GM21529 (cell line): ENCODE results near the gene PIK3CB.

ENCODE experiments used
- ATAC-seq: cut with Tn5 transposase; IDR thresholded peaks from one replicate; pipeline ENCODE4 v1.9.1; 2021; ENCODE audit not compliant: unreplicated experiment

PIK3CB gene

GRCh38 chr3:138834596-138835396 is at the start of gene PIK3CB:
Gene PIK3CB, minus strand, starts transcription at chr3:138834928. Its CDS starts 75,585 bp downstream, at chr3:138759343.
- peak; percentile 92 for ATAC-seq

DNA sequence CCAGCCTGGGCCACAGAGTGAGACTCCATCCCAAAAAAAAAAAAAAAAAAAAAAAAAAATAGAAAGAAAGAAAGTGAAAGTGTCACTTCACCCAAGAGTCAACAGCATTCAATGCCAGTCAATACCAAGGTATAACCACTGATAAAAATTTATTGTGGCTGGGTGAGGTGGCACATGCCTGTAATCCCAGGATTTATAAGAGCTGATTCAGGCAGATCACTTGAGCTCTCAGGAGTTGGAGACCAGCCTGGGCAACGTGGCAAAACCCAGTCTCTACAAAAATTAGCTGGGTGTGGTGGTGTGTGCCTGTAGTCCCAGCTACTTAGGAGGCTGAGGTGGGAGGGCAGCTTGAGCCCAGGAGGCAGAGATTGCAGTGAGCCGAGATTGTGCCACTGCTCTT is 46.5 kb upstream of the PIK3CB start:
- ATAC-seq = no peak

- no peak for ATAC-seq
Observed at GRCh38 chr3:138879541-138880380, 45.0 kb upstream of the PIK3CB start.

- no peak for ATAC-seq
Observed at GRCh38 chr3:138877226-138877625, 42.5 kb upstream of the PIK3CB start.

- ATAC-seq = no peak
Observed at GRCh38 chr3:138875754-138876664, 41.3 kb upstream of the PIK3CB start.

- ATAC-seq = no peak
Observed at GRCh38 chr3:138875096-138875753, 40.5 kb upstream of the PIK3CB start.

DNA sequence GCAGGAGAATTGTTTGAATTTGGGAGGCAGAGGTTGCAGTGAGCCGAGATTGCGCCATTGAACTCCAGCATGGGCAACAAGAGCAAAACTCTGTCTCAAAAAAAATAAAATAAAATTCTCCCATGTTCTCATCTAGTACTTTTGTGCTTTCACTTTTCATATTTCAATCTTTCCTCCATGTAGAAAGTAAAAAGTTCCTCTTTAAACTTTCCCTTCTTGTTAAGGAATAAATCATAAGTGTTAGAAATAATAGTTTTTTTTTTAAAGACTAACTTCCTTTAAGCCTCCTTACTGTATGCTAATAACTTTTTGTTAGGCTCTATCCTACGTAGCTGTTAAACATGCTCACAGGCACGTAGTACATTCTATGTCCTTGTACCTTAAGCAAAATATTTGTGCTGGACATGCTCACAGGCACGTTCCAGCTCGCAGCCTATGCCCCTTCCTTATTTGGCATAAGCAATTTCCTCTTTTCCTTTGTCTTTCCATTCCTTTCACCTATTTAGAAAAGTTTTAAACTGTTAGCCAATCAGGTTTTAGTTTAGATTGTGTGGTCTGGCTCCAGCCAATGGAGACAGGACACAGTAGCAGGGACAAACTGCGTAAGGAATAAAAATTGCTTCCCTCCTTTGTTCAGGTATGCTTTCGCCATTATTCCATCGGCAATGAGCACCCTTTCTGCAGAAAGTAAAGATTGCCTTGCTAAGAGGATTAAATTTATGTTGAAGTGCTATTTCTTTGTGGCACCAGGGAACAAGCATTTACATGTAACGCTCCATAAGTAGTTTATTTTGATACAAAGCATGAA is 38.9 kb upstream of the PIK3CB start:
- no peak for ATAC-seq

DNA sequence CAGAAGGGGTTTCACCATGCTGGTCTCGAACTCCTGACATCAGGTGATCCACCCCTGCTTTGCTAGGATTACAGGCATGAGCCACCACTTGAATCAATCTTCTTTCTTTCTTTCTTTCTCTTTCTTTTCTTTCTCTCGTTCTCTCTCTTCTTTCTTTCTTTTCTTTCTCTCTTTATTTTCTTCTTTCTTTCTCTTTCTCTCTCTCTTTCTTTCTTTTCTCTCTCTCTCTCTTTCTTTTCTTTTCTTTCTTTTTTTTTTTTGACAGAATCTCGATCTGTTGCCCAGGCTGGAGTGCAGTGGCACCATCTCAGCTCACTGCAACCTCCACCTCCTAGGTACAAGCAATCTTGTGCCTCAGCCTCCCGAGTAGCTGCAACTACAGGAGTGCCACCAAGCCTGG is 37.9 kb upstream of the PIK3CB start:
- no peak for ATAC-seq

DNA sequence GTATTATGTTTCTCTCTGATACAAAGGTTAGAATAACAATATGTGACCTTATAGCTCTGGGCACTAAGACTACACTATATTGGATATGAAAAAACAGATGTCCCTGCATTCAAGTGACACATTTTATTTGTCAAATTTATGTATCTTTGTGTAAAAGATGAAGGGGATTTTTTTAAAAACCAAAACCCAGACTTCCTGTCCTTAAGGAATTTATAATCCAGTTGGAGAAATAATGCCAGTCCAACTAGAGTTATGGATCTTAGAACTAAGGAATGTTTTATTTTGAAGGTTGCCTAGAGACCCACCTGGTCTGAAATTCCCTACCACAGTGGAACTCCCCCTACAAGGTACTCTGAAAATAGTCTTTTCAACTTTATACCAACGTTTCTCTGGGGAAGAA is 33.3 kb upstream of the PIK3CB start:
- no peak for ATAC-seq

GRCh38 chr3:138863776-138864113 is 29.0 kb upstream of the PIK3CB start:
- ATAC-seq = no peak

GRCh38 chr3:138862924-138863775 is 28.4 kb upstream of the PIK3CB start:
- no peak for ATAC-seq

DNA sequence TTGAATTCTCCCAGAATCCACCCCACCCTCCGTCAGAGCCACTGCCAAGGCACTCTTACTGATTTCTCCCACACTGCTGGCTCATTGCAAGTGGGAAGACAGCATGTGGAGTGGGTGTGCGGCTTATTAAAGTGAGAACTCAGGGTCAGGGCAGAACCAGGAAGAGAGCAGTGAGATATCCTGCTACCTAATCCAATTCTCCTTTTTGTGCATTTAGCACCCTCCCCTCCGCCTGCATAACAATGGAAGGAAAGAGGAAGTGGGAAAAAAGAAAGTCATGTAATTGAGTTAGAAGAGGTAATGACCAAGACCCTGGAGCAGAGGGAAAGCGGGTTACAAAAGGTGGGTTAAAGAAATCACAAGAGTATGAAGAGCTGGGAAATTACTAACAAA is 27.8 kb upstream of the PIK3CB start:
- no peak for ATAC-seq

- no peak for ATAC-seq
Observed at GRCh38 chr3:138861798-138862197, 27.1 kb upstream of the PIK3CB start.

GRCh38 chr3:138856799-138857198 is 22.1 kb upstream of the PIK3CB start:
- no peak for ATAC-seq

DNA sequence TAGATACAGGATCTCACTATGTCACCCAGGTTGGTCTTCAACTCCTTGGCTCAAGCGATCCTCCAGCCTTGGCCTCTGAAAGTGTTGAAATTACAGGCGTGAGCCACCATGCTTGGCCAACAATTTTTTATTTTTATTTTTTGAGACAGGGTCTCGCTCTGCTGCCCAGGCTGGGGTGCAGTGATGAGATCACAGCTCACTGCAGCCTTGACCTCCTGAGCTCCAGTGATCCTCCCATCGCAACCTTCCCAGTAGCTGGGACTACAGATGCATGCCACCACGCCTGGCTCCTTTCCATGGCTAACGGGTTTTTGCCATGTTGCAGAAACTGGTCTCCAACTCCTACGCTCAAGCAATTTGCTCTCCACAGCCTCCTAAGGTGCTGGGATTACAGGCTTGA is 20.2 kb upstream of the PIK3CB start:
- no peak for ATAC-seq

- ATAC-seq = no peak
Observed at GRCh38 chr3:138854204-138854603, 19.5 kb upstream of the PIK3CB start.

GRCh38 chr3:138850151-138850550 is 15.4 kb upstream of the PIK3CB start:
- no peak for ATAC-seq

DNA sequence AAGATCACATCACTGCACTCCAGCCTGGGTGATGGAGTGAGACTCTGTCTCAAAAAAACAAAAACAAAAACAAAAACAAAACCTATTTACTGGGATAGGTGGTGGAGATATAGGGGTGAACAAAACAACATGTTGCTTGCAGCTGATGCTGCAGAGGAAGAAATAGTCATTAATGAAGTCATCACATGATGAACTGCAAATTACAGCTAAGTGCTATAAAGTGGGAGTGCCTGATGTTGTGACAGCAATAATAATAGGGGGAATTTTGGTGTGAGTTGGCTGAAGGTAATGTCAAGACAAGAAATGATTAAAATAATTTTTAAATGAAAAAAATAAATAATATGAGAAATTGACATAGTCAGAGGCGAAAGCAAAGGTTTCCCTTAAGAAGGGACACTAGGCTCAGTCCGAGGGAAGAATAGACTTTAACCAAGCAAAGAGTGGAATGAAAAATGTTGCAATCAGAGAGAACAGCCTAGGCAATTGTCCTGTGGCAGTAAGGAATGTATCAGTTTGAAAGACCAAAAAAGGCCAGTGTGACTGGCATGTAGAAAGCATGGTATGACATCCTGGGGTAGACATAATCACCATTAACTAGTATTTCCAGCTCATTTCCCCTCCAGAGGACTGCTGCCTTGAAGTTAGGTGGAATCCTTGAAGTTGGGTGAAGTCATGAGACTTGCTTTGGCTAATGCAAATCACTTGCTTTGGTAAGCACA is 14.7 kb upstream of the PIK3CB start:
- no peak for ATAC-seq
